22Rv1 (cell line): ENCODE results near the gene IFNAR1.

Experiments used
- H3K27ac ChIP-seq: fragments of 450-650 bp; 2 replicates; pipeline ENCODE4 v1.5.1; 2017
- CTCF ChIP-seq: fragments of 450-650 bp; IDR thresholded peaks from 2 replicates; pipeline ENCODE4 v1.5.1; 2017; ENCODE audit warnings: mild to moderate bottlenecking
- ZFX ChIP-seq: fragments of 450-650 bp; IDR thresholded peaks from 2 replicates; pipeline ENCODE4 v1.6.1; 2017; ENCODE audit warnings: antibody characterized with exemption, borderline replicate concordance

The IFNAR1 gene

GRCh38 chr21:33324291-33325221, at the start of gene IFNAR1:
TSS of gene IFNAR1 (plus strand) at chr21:33324970. CDS start at chr21:33325056, 86 bp downstream.
- H3K27ac ChIP-seq: peak within 1 kb of the TSS; percentile 94
- TF ChIP-seq CTCF: no peak

- no peak for TF ChIP-seq CTCF
- no peak for TF ChIP-seq ZFX
These were observed 46.0 kb upstream of the IFNAR1 start for GRCh38 chr21:33278721-33279120.

GRCh38 chr21:33279330-33279820, 45.4 kb upstream of the IFNAR1 start:
- TF ChIP-seq CTCF (no peak), ZFX (no peak)

More at GRCh38 chr21:33278721-33279120, 46.0 kb upstream of the IFNAR1 start:
- H3K27ac ChIP-seq: no peak overlapping the region

GRCh38 chr21:33281096-33281652, 43.6 kb upstream of the IFNAR1 start:
- TF ChIP-seq ZFX (no peak), CTCF (no peak)
- no peak overlapping the region for H3K27ac ChIP-seq

More at GRCh38 chr21:33279330-33279820, 45.4 kb upstream of the IFNAR1 start:
- no peak overlapping the region for H3K27ac ChIP-seq

- H3K27ac ChIP-seq: no peak overlapping the region
- no peak for TF ChIP-seq ZFX
- no peak for TF ChIP-seq CTCF
These were observed 41.6 kb upstream of the IFNAR1 start for GRCh38 chr21:33283203-33283602.

GRCh38 chr21:33286076-33286475, 38.7 kb upstream of the IFNAR1 start:
- TF ChIP-seq CTCF: no peak
- TF ChIP-seq ZFX: no peak
- H3K27ac ChIP-seq: no peak overlapping the region
